Skeletal muscle tissue (tissue), 4 donors: Measurements from ENCODE around the gene CCDC74A. TPM values are rescaled to one million over a fixed set of nuclear protein-coding genes. Genes with fewer than 3 reads are reported as not detected.
"Not testable (repeated sequence)": the region's sequence is repeated elsewhere in the genome, so short reads cannot be mapped to it uniquely, and the experiment has no call there.

Experiments used
- H3K27ac ChIP-seq: one replicate; pipeline ENCODE4 v1.7.0; 2013; ENCODE audit warnings: mild to moderate bottlenecking, low read depth, low read length, inconsistent platforms
- H3K27me3 ChIP-seq, 3 donors: one replicate each; pipeline ENCODE4 v1.7.0; 2013; ENCODE audit warnings: low read length in 3 of 3; ENCODE audit not compliant: control insufficient read depth in 3 of 3, insufficient read depth in 3 of 3
- H3K36me3 ChIP-seq, 3 donors: one replicate each; pipeline ENCODE4 v1.7.0; 2013; ENCODE audit warnings: low read length in 3 of 3; ENCODE audit not compliant: control insufficient read depth in 3 of 3, insufficient read depth in 3 of 3
- H3K4me1 ChIP-seq, 3 donors: one replicate each; pipeline ENCODE4 v1.7.0; 2013; ENCODE audit warnings: low read length in 3 of 3, mild to moderate bottlenecking in 3 of 3; ENCODE audit not compliant: control insufficient read depth in 3 of 3, insufficient read depth in 3 of 3
- H3K4me3 ChIP-seq, 3 donors: one replicate each; pipeline ENCODE4 v1.7.0; 2013; ENCODE audit warnings: low read length in 3 of 3
- H3K9ac ChIP-seq, 3 donors: one replicate each; pipeline ENCODE4 v1.7.0; 2013; ENCODE audit warnings: low read length in 3 of 3, mild to moderate bottlenecking in 3 of 3, moderate library complexity in 2 of 3, low read depth in 1 of 3
- H3K9me3 ChIP-seq, 3 donors: one replicate each; pipeline ENCODE4 v1.7.0; 2013; ENCODE audit warnings: low read length in 3 of 3; ENCODE audit not compliant: control insufficient read depth in 3 of 3
- total RNA-seq: library from RNA; depleted of rRNA; stranded (reverse); fragments of >200 nt; gene quantifications from one replicate; pipeline ENCODE4 v1.2.3, GENCODE V29; 2014
- donor health status: Osteomylitis.

The CCDC74A gene
- total RNA-seq, 1 donor from 2014 or later, result 1.0 TPM

DNA sequence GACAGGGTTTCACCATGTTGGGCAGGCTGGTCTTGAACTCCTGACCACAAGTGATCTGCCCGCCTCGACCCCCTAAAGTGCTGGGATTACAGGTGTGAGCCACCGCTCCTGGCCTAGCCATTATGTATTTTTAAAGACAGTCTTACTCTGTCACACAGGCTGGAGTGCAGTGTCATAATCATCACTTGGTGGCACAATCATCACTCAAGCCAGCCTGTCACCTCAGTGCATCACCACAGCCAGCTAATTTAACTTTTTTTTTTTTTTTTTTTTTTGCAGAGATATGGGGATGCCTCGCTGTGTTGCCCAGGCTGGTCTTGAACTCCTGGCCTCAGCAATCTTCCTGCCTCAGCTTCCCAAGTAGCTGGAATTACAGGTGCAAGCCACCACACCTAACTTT lies 24.1 kb upstream of the CCDC74A start:
- H3K36me3 ChIP-seq, result peaks cover 35 to 55% (median 50%) of the 10 kb centered on the region in 3 donors
- H3K9me3 ChIP-seq, H3K4me3 ChIP-seq, H3K27me3 ChIP-seq, H3K27ac ChIP-seq, H3K9ac ChIP-seq, H3K4me1 ChIP-seq: not testable (repeated sequence)

DNA sequence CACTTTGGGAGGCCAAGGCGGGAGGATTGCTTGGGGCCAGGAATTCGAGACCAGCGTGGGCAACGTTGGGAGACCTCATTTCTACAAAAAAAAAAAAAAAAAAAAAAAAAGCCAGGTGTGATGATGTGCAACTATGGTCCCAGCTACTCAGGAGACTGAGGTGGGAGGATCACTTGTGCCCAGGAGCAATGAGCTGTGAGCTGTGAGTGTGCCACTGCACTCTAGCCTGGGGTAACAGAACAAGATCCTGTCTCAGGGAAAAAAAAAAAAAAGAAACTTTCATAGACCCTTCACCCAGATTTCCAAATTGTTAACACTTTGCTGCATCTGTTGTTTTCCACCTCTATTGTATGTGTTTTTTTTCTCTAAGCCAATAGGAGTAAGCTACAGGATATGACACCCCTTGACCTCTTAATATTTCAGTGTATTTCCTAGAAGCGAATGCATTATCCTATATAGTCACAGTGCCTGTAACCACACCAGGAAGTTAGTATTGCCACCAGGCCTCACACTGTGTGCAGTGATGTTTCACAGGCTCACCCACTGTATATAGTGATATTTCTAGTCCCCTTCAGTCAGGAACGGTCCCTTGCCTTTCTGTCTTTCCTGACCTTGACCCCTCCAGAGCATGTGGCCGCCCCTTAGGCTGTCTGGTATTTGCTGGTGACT lies 23.5 kb upstream of the CCDC74A start:
- H3K27me3 ChIP-seq, H3K9ac ChIP-seq, H3K4me1 ChIP-seq, H3K9me3 ChIP-seq, H3K27ac ChIP-seq, H3K4me3 ChIP-seq: not testable (repeated sequence)
- H3K36me3 ChIP-seq, result peaks cover 39 to 59% (median 56%) of the 10 kb centered on the region in 3 donors

DNA sequence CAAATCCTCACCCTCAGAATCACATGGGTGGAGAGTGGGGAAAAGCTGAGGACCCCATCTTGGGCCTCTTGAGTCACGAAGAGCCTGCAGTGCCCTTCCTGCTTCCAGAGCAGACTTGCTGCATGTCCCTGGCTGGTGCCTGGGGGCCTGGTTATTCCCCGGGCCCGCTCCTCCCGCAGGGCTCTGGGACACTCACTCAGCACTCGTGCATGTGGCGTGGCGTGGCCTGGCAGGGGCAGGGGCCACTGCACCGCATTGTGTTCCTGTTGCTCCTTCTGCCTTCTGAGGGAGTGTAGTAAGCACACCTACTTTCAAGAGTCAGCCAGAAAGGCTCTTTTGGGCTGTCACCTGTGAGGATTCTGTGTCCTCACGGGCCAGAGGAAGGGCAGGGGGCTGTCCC lies 18.1 kb upstream of the CCDC74A start:
- Histone ChIP-seq H3K27ac (no peak overlapping the region), H3K36me3 (peaks cover 20 to 50% (median 44%) of the 10 kb centered on the region in 3 donors), H3K4me1 (no peaks in the 10 kb centered on the region), H3K9me3 (no peaks in the 10 kb centered on the region), H3K9ac (no peak overlapping the region), H3K27me3 (no peaks in the 10 kb centered on the region), H3K4me3 (no peak overlapping the region)

DNA sequence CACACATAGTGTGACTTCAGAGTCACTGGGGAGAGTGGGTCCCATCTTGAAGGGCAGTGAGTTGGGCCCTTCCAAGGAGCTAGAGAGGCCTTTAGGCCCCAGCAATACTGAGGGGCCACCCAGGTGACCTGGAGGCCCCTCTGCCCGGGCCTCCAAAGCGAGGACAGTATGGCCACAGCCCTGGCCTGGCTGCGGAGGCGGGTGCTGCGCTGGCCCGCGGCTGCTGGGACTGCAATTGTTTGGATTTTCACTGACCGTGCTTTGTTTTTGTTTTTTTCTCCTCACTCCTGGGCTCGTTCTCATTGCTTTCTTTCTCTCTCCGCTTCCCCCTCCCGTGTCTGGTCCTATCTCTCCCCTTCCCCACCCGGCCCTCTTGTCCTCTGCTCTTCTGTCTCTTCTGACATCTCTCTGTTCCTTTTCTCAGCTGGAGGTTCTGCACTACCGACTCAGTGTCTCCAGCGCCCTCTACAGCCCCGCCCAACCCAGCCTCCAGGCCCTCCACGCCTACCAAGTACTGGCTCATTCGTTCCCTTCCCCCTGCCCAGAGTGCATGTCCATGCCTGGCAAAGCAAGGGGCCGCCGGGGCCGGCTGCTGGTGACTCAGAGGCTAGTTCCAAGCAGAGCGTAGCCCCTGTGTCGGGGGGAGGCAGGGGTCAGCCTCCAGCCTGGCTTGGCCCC lies 16.3 kb upstream of the CCDC74A start:
- H3K9me3 ChIP-seq, H3K27me3 ChIP-seq, H3K4me1 ChIP-seq, H3K9ac ChIP-seq, H3K27ac ChIP-seq, H3K4me3 ChIP-seq: not testable (repeated sequence)
- H3K36me3 ChIP-seq, result peaks cover 12 to 40% (median 33%) of the 10 kb centered on the region in 3 donors

DNA sequence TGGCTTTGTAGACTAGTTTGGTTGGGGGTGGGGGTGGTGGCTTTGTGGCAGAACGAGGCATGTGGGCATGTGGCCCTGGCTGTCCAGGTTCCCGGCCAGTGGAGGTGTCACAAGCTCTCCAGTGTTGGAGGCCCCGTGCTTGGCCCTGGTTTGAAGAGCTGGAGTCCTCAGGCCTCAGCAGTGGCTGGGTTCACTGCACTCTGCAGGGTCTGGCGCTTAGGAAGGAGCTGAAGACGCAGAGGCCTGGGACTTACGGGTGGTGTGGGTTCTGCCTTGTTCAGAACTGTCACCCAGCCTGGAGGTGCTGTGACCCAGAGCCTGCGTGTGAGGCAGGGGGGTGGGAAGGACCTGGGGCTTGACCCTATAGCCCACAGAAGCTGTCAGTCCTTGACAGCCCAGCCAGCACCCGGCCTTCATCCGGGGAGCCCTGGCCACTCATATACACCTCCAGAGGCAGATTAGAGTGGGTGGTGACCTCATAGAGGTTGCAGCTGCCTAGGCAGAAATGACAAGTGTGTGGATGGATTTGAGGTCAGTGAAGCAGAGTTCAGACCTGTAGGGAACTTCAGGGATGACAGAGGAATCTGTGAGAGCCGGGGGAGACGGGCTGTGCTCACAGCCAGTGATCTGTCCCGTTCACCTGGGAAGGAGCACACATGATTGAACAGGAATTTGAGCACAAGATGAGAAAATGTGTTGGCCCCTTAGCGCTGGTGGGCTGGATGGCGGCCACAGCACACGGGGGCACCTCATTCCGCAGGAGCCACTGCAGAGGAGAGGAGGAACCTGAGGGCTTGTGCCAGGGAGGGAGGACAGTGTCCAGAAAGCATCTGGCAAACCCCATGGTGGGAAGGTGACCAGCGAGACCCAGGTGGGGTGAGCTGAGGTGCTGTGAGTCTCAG lies 15.5 kb upstream of the CCDC74A start:
- H3K9me3 ChIP-seq, H3K27me3 ChIP-seq, H3K9ac ChIP-seq, H3K27ac ChIP-seq, H3K4me1 ChIP-seq, H3K4me3 ChIP-seq: not testable (repeated sequence)
- H3K36me3 ChIP-seq, result peaks cover 10 to 36% (median 29%) of the 10 kb centered on the region in 3 donors

DNA sequence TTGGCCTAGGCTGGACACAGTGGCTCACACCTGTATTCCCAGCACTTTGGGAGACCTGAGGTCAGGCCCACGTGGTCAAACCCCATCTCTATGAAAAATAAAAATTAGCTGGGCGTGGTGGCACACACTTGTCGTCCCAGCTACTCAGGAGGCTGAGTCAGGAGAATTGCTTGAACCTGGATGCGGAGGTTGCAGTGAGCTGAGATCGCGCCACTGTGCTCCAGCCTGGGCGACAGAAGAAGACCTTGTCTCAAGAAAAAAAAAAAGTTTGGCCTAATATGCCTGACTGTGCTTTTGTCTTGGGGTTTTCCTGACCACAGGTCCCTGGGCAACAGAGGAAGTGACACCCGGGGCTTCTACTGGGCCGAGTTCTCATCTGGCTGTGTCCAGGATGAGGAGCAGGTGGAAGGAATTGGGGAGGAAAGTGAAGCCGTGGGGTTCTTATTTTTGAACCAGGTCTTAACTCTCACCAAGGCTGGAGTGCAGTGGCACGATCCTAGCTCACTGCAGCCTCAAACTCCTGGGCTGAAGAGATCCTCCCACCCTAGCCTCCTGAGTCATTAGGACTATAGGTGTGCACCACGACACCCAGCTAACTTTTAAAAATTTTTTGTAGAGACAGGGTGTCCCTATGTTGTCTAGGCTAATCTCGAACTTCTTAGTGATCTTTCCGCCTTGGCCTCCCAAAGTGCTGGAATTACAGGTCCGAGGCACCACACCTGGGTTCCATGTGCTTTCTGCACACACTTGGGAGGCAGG lies 13.1 kb upstream of the CCDC74A start:
- not testable (repeated sequence) for H3K9ac ChIP-seq, H3K4me3 ChIP-seq, H3K27me3 ChIP-seq, H3K27ac ChIP-seq, H3K9me3 ChIP-seq, H3K4me1 ChIP-seq
- peaks cover 7 to 31% (median 18%) of the 10 kb centered on the region in 3 donors for H3K36me3 ChIP-seq

DNA sequence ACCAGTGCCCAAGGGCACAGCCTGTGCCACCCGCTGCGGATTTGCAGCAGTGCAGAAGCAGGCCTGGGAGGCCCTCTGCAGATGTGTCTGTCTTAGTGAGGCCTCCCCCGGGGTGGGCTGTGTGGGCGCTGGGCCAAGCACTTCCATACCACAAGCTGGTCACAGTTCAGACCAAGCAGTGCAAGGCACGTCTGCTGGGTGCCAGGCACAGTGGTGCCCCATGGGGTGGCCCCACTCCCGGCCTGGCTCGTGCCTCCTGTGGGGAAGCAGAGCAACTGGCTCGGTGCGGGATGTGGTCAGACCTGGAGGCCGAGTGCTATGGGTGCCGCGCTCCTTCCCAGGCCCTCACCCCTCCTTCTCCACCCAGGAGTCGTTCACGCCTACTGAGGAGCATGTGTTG lies 12.5 kb upstream of the CCDC74A start:
- H3K27me3 ChIP-seq, result not testable (repeated sequence)

DNA sequence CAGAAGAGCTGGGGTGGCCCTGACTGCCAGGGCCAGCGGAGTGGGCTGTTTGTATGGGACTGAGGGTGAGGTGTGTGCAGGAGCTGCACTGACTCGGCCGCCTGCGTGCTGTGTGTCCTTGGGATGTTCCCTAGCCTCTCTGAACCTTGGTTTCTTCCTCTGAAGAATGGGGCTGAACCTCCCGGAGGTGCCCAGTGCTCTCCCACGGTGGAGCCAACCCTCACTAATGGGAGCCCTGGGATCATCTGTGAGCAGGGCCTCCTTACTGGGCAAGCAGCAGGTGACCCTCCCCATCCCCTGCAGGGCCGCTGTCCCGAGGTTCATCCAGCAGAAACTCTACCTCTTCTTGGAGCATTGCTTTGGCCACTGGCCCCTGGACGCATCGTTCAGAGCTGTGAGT lies 11.7 kb upstream of the CCDC74A start:
- H3K36me3 ChIP-seq, result peaks cover 14 to 34% (median 15%) of the 10 kb centered on the region in 3 donors
- H3K27ac ChIP-seq, result no peak overlapping the region
- H3K27me3 ChIP-seq, result no peaks in the 10 kb centered on the region
- H3K4me1 ChIP-seq, result no peaks in the 10 kb centered on the region
- no peak overlapping the region for H3K9ac ChIP-seq
- H3K4me3 ChIP-seq, result no peak overlapping the region
- H3K9me3 ChIP-seq, result no peaks in the 10 kb centered on the region

More for the DNA sequence above, 12.5 kb upstream of the CCDC74A start:
- not testable (repeated sequence) for H3K27ac ChIP-seq, H3K4me1 ChIP-seq, H3K9ac ChIP-seq, H3K9me3 ChIP-seq, H3K4me3 ChIP-seq
- peaks cover 12 to 29% (median 14%) of the 10 kb centered on the region in 3 donors for H3K36me3 ChIP-seq

DNA sequence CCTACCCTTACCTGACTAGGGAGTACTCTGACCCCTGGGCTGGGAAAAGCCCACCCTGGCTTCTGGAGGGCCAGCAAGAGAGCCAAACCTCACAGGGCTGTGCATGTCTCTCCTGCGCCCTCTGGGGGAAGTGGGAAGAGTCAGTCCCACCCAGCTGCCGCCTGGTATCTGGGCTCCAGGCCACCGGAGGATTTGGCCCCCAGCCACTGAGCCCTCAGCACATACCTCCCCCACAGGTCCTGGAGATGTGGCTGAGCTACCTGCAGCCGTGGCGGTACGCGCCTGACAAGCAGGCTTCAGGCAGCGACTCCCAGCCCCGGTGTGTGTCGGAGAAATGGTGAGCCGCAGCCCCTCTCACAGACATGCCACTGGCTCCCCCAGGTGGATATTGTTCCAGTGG lies 11.1 kb upstream of the CCDC74A start:
- peaks cover 14 to 34% (median 15%) of the 10 kb centered on the region in 3 donors for H3K36me3 ChIP-seq
- not testable (repeated sequence) for H3K4me1 ChIP-seq, H3K27me3 ChIP-seq, H3K27ac ChIP-seq, H3K4me3 ChIP-seq, H3K9me3 ChIP-seq, H3K9ac ChIP-seq
